Body of pancreas (tissue), 4 donors: ENCODE measurements around the gene PDCD1.

Experiments
- POLR2A ChIP-seq, 3 donors: fragments of 450-650 bp; IDR thresholded peaks; one replicate each; pipeline ENCODE4 v1.6.1; 2016; ENCODE audit warnings: antibody characterized with exemption in 3 of 3, mild to moderate bottlenecking in 2 of 3
- TF ChIP-seq, protein P1 (sequence below), 7 experiments: fragments of 450-650 bp in 4 of 7; fragments of 200-600 bp in 3 of 7; sonication (generic) in 3 of 7; IDR thresholded peaks; one replicate each; pipeline ENCODE4 v1.5.1; 2016 to 2019; ENCODE audit warnings: antibody characterized with exemption in 7 of 7

DNA sequence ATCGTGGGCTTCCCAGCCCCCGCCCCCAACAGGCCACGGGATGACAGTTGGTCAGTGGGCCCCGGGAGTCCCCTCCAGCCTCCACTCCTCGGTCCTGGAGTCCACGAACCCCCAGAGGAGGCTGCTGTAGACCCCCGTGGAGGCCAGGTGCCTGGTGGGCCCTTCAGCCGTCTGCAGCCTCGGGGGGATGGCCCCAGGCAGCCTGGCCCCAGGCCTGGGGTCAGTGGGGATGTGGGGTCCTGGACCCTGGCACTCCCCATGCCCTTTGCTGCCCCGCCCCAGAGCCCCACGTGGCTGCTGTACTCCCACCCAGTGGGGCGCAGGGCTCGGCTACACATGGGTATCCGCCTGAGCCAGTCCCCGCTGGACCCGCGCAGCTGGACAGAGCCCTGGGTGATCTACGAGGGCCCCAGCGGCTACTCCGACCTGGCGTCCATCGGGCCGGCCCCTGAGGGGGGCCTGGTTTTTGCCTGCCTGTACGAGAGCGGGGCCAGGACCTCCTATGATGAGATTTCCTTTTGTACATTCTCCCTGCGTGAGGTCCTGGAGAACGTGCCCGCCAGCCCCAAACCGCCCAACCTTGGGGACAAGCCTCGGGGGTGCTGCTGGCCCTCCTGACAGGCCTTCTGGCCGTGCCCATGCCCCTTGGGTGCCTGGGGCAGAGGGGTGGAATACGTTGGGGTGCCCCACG lies 42.1 kb downstream of the PDCD1 start:
- TF ChIP-seq, protein P1, sequence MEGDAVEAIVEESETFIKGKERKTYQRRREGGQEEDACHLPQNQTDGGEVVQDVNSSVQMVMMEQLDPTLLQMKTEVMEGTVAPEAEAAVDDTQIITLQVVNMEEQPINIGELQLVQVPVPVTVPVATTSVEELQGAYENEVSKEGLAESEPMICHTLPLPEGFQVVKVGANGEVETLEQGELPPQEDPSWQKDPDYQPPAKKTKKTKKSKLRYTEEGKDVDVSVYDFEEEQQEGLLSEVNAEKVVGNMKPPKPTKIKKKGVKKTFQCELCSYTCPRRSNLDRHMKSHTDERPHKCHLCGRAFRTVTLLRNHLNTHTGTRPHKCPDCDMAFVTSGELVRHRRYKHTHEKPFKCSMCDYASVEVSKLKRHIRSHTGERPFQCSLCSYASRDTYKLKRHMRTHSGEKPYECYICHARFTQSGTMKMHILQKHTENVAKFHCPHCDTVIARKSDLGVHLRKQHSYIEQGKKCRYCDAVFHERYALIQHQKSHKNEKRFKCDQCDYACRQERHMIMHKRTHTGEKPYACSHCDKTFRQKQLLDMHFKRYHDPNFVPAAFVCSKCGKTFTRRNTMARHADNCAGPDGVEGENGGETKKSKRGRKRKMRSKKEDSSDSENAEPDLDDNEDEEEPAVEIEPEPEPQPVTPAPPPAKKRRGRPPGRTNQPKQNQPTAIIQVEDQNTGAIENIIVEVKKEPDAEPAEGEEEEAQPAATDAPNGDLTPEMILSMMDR (IDR thresholded peaks at IDR 0.05), result no peak
- TF ChIP-seq POLR2A (IDR thresholded peaks at IDR 0.05), result no peak
